OCI-M1 (cell line): ENCODE measurements around the gene SPRN.
"Not testable (repeated sequence)": the region's sequence is repeated elsewhere in the genome, so short reads cannot be mapped to it uniquely, and the experiment has no call there.

Experiments used
- DNase-seq: peaks from one replicate; lab custom pipeline; 2025; lab: John Stamatoyannopoulos, UW

Gene SPRN

DNA sequence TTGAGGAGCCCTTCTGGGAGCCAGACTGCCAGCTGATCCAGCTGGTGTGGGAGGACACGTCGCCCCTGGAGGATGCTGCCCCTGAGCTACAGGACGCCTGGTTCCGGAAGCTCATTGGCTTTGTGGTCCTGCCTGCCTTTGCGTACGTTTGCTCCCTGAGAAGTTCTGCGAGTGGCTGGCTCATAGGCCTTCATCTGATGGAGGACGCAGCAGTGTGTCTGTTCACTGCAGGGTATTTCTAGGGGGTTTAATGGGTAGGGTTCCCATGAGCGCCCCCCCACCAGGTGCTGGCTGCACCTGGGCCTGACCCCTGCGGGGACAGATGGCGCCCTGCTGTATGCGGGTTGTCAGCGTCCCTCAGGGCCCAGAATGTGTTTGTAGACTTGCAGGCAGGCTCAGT, 40.4 kb downstream of the SPRN start:
- no peak for DNase-seq

DNA sequence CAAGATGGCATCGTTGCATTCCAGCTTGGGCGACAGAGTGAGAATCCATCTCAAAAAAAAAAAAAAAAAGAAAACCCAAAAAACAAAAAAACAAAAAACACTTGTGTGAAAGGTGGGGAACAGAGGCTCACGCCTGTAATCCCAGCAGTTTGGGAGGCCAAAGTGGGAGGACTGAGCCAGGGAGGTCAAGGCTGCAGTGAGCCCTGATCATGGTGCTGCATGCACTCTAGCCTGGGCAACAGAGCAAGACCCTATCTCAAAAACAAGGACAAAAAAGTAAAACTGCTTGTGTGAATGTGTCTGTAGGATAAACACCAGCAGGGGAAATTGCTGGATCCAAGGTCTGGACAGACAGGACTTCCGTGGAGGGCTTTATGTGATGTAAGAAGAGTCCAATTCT, 40.9 kb downstream of the SPRN start:
- DNase-seq = no peak

DNA sequence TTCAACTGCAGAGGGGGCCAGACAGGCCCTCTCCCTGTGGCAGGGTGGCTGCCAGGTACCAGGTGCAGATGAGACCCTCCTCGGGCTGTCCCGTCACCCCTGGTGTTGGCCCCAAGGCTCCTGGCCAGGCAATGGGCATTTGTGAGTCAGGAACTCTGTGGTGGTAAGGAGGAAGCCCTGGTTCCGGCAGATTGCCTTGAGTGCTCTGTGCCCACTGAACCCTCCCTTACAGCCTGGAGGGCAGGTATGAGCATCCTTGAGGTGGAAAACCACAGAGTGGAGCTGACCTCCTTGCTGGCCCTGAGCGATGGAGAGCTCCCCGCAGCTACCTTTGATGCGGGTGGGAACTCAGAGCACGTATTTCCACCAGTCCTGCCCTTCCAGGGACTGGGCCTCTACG, 43.4 kb downstream of the SPRN start:
- DNase-seq = no peak

DNA sequence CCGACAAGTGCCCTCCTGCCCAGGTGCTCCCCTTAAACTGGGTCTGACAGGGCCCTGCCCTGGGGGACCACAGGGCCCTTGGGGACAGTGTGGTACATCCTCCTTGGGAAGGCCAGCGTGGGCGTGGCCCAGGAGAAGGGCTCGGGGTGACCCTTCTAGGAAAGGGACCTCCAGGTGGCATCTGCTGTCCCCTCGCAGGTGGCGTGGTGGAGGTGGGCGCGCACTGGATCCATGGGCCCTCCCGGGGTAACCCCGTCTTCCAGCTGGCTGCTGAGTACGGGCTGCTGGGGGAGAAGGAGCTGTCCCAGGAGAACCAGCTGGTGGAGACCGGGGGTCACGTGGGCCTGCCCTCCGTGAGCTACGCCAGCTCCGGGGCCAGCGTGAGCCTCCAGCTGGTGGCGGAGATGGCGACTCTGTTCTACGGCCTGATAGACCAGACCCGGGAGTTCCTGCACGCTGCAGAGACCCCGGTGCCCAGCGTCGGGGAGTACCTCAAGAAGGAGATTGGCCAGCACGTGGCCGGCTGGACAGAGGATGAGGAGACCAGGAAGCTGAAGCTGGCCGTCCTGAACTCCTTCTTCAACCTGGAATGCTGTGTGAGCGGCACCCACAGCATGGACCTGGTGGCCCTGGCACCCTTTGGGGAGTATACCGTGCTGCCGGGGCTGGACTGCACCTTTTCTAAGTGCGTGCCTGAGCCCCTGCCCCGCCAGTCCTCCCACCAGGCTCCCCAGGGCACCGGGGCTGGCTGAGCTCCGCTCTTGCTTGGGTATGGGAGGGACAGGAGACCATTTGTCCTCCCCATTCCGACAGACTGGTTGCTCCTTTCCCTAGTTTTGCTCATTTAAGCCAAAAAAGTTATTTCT, 44.4 kb downstream of the SPRN start:
- no peak for DNase-seq

DNA sequence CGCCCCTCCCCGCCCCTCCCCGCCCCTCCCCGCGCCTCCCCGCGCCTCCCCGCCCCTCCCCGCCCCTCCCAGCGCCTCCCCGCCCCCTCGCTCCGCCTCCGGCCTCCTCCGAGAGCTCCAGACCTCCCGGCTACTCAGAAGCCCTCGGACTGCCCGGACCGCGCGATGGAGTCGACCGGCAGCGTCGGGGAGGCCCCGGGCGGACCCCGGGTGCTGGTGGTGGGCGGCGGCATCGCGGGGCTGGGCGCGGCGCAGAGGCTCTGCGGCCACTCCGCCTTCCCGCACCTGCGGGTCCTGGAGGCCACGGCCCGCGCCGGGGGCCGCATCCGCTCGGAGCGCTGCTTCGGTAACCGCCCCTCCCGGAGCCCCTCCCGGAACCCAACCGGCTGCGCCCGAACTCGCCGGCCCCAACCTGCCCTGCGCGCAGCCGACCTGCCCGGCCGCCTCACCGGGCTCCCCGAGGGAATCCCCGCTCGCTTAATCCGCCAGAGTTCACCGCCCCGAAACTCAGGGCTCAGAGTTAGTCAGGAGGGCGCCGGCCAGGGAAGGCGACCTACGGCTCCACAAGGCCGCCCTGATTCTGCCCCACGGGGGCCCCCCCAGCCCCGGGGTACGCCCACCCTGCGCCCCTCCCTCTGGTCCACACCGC, 45.1 kb downstream of the SPRN start, which contains the start of gene PAOX:
TSS of gene PAOX (plus strand) at position 111 of the 649 bp plus-strand sequence. CDS start at position 166, 55 bp downstream.
- no peak for DNase-seq

DNA sequence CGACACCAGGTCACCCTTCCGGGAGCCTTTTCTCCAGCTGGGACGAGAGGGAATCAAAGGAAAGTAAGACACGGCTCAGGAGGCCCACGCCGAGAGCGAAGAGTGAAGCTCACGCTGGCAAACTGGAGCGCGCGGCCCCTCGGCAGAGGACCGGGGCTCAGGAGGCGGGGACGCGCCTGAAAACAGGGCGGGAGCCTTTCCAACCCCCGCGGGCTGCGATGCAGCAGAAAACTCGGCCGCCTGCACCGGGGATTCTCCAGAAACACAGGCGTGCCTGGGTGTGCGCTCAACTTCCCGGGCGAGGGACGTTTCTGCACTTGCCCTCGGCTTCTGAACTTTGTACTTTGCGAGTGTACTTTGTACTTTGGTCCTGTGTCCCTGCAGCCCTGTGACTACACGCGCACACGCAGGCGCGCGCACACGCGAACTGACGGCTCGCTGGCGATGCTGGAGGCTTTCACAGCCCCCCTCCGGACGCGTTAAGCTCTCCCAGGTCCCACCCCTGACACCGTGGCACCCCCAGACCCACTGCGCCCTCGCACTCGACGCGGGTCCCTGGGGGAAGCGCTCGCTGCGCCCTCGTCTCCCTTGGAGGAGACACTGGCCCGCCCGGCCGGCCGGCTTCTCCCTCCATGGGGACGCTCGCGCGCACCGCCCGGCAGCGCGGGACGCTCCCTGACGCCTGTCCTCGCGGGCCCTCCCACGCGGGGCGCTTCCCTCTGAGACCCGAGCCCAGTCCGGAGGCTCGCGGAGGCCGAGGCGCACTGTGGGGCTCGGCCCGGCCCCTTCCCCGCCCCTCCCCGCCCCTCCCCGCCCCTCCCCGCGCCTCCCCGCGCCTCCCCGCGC, 46.0 kb downstream of the SPRN start:
- DNase-seq = peak; percentile 68

DNA sequence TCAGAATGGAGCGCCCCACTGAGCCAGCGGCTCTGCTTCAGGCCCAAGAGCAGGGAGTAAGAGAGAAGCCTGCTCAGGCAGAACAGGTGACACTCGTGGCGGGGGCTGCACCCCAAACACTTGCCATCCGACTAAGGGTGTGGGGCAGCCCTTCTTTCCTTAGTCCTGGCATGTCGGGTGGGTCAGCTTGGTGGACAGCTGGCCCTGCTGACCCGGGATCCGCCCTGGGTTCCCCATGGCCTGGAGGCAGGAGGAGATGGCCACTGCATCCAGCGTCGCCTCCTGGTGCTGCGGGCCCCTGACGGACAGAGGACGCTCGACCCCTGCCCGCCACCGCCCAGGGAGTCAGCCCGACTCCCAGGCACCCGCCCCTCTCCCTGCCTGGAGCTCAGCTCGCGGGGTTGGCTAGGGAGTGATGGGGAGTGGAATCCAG, 46.6 kb downstream of the SPRN start:
- DNase-seq = no peak

DNA sequence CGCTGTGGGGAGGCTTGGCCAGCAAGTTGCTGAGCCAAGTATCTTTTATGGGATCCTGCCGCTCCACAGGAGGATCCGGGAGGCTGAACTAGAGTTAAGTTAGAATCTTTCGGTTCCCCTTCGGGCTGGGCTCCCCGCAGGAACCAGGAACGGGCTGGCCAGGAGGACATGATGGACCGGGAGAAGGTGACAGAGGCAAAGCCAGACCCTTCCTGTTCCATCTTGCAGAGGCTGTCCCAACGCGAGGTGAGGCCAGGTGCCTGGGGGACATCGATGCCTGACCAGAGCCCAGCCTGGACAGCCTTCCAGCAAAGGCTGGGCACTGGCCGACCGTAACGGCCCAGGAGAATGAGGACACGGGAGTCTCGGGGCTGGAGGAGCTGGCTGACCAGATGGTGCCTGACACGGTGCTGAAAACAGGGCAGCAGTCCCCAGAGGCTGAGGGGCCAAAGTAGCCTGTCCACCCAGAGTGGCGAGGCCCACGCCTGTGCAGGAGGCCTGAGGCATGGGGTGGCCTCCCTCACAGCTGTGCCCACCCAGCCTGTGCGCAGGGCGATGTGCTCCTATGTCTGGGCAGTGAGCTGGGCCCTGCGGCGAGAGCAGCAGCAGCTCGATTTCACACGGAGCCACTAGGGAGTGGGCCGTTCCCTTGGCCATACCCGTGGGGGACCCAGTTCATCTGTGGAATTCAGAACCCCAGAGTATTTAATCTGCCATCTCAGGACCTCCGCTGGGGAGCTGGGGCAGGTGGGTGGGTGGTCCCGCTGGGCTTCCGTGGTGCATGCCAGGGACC, 47.2 kb downstream of the SPRN start:
- DNase-seq = no peak

DNA sequence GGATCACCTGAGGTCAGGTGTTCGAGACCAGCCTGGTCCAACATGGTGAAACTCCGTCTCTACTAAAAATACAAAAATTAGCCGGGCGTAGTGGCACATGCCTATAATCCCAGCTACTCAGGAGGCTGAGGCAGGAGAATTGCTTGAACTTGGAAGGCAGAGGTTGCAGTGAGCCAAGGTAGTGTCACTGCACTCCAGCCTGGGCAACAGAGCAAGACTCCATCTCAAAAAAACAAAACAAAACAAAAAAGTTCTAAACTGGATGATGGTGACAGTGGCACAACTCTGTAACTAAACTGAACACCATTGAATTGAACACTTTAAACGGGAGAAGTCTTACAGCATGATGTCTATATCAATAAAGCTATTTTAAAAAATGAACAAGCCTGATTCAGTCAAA, 48.2 kb downstream of the SPRN start:
- DNase-seq = not testable (repeated sequence)

DNA sequence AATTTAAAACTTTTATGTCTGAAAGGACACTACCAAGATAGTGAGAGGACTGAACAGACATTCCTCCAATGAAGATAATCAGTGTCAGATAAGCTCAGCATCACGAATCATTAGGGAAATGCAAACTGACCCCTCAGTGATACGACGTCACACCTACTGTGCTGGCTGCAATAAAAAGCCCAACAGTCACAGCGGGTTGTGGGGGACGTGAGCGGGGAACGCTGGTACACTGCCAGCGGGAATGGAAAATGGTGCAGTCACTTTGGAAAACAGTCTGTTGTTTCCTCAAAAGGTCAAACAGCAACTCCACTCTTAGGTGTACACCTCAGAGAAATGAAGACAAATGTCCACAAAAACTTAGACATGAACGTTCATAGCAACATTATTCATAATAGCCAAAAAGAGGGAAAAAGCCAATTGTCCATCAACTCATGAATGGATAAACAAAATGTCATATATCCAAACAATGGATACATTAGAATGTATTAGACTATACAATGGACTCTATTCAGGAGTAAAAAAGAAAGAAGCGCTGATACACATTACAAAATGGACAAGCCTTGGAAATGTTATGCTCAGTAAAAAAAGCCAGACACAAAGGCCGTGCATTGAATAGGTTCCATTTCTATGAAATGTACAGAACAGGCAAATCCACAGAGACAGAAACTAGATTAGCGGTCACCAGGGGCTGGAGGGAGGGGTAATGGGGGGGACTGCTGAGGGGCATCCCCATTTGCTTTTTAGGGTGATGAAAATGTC, 48.9 kb downstream of the SPRN start:
- no peak for DNase-seq

DNA sequence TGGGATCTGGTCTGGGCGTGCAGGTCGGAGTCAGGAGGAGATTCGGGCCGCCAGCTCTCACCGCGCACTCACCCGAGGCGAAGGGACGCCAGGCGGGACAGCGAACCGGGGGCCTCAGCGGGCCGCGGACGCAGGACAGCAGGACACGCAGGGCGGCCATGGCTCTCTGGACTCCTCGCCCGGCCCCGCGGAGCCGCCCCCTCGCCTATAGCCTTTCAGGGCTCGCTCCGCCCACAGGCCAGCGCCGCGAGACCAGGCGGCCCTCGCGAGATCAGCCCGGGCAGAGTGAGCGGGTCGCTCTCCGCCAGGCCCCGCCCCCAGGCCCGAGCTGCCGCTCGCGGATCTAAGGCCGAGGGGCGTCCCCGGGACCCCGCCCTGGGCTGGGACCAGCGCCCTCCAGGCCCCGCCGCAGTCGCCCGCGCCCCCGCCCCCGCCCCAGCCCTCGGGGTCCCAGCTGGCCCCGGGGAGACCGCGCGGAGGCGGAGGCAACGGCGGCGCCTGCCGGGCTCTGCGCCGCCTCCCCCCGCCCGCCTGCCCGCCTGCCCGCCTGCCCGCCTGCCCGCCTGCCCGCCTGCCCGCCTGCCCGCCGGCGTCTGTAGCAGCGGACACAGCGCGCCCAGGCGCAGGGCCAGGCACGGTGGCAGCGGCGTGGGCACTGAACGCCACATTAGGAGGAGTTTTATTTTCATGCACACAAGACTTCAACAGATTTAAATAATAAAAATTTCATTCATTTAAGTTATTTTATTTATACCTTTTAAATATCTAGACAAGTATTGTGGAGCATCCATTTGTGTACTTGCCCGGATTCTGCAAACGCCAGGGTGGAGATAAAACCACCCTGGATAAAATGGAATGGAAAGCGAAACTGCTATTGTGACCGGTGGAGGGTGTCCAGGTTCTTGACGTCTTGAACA, 51.0 kb downstream of the SPRN start, which contains the start of gene ECHS1:
TSS of gene ECHS1 (minus strand) at position 181 of the 917 bp plus-strand sequence. CDS start at position 160, 21 bp downstream.
- peak; percentile 98 for DNase-seq

DNA sequence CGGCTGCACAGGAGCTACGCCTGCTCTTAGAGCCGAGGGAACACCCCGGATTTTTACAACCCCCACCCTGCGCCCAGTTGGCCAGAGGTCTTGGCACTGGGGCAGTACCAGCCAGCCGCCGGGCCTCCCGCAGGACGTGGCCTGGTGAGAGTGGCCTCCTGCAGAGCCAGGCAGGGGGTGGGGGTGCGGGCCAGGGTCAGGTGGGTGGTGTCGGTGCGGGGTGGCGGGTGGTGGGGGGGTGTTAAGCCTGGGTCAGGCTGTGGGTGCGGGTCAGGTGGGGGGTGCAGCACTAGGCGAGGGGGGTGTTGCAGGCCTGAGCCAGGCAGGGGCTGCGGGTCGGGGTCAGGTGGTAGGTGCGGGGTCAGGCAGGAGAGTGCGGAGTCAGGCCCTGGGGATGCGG, 51.9 kb downstream of the SPRN start:
- DNase-seq = no peak
